HepG2 (cell line): ENCODE measurements around the gene RHOT2. TPM values are rescaled to one million over a fixed set of nuclear protein-coding genes. Genes with fewer than 3 reads are reported as not detected.

Experiments
- ARNT2 ChIP-seq: sonication (generic); formaldehyde crosslinking; IDR thresholded peaks from 2 replicates; pipeline ENCODE4 v1.8.0; 2022; ENCODE audit warnings: mild to moderate bottlenecking, low read depth, missing genetic modification reagents, moderate library complexity
- CHD4 ChIP-seq: fragments of 200-600 bp; sonication (generic); IDR thresholded peaks from 2 replicates; pipeline ENCODE4 v1.7.0; 2017; ENCODE audit warnings: mild to moderate bottlenecking, low read length, borderline replicate concordance
- MAZ ChIP-seq, 2 experiments: sonication (generic) in 1 of 2; formaldehyde crosslinking in 1 of 2; IDR thresholded peaks; 2 replicates each; pipeline versions ENCODE4 v1.5.0 to v1.6.1; 2012 to 2020; ENCODE audit warnings: low read depth in 2 of 2, mild to moderate bottlenecking in 2 of 2, borderline replicate concordance in 1 of 2, improper control_type of control experiment in 1 of 2, low read length in 1 of 2, missing genetic modification reagents in 1 of 2, moderate library complexity in 1 of 2
- MYPOP ChIP-seq: sonication (generic); formaldehyde crosslinking; IDR thresholded peaks from 2 replicates; pipeline ENCODE4 v1.8.1; 2023; ENCODE audit warnings: mild to moderate bottlenecking, moderate library complexity, missing genetic modification reagents
- NRL ChIP-seq: sonication (generic); formaldehyde crosslinking; IDR thresholded peaks from 2 replicates; pipeline ENCODE4 v1.5.0; 2020; ENCODE audit warnings: missing genetic modification reagents, mild to moderate bottlenecking, moderate library complexity, borderline replicate concordance
- POLR2AphosphoS2 ChIP-seq: IDR thresholded peaks from 2 replicates; pipeline ENCODE4 v1.6.1; 2011; ENCODE audit warnings: low read depth, low read length, improper control_type of control experiment
- ZHX1 ChIP-seq: sonication (generic); formaldehyde crosslinking; IDR thresholded peaks from 2 replicates; pipeline ENCODE4 v1.8.1; 2022; ENCODE audit warnings: low read depth, mild to moderate bottlenecking, missing genetic modification reagents
- ZNF142 ChIP-seq: sonication (generic); formaldehyde crosslinking; IDR thresholded peaks from 2 replicates; pipeline ENCODE4 v1.4.0; 2020; ENCODE audit warnings: missing genetic modification reagents
- ZNF18 ChIP-seq: sonication (generic); formaldehyde crosslinking; IDR thresholded peaks from 2 replicates; pipeline ENCODE4 v1.8.0; 2022; ENCODE audit warnings: mild to moderate bottlenecking, missing genetic modification reagents; ENCODE audit not compliant: insufficient replicate concordance
- ZNF207 ChIP-seq: fragments of 450-650 bp; IDR thresholded peaks from 2 replicates; pipeline ENCODE4 v1.6.1; 2016; ENCODE audit warnings: antibody characterized with exemption, borderline replicate concordance
- ZNF232 ChIP-seq: sonication (generic); formaldehyde crosslinking; IDR thresholded peaks from 2 replicates; pipeline ENCODE4 v1.4.0; 2020; ENCODE audit warnings: missing genetic modification reagents, borderline replicate concordance
- ZNF275 ChIP-seq: sonication (generic); formaldehyde crosslinking; IDR thresholded peaks from 2 replicates; pipeline ENCODE4 v1.8.0; 2022; ENCODE audit warnings: missing genetic modification reagents, mild to moderate bottlenecking, inconsistent platforms, borderline replicate concordance
- ZNF563 ChIP-seq: sonication (generic); formaldehyde crosslinking; IDR thresholded peaks from 2 replicates; pipeline ENCODE4 v1.8.0; 2022; ENCODE audit warnings: mild to moderate bottlenecking, moderate library complexity, missing genetic modification reagents
- polyA plus RNA-seq, 8 experiments: library from polyadenylated mRNA; depleted of rRNA in 3 of 8; stranded (reverse) in 7 of 8; unstranded in 1 of 8; fragments of >200 nt; fragmentation: Illumina TruSeq in 4 of 8; extraction: Trizol in 4 of 8; gene quantifications; 2 replicates each; pipeline versions ENCODE4 v1.2.1 to v1.2.3, GENCODE V29; 2011 to 2016; ENCODE audit warnings: low read depth in 4 of 8, missing spikeins in 1 of 8, mixed read lengths in 1 of 8; ENCODE audit not compliant: insufficient read depth in 1 of 8
- total RNA-seq, 5 experiments: library from RNA; depleted of rRNA; stranded (reverse); fragments of >200 nt; fragmentation: Illumina TruSeq; extraction: Trizol; gene quantifications; 2 replicates each; pipeline ENCODE4 v1.2.3, GENCODE V29; 2016; ENCODE audit warnings: low read depth in 1 of 5

RHOT2 gene
- total and polyA plus RNA-seq, 2 of the 13 experiments (the other 11 are each of a cell fraction or from before 2014, with no cell fraction given), result 63.6 to 76.9 TPM

- TF ChIP-seq ZHX1 (CRISPR knock-in tag) (0 out of 2 replicates have a peak, but pooled peaks have one; percentile 20), MAZ (IDR thresholded peaks at IDR 0.05; ENCODE audit: borderline replicate concordance, low read depth, low read length) (0 out of 2 replicates have a peak, but pooled peaks have one; percentile 13), MAZ (CRISPR knock-in tag; IDR thresholded peaks at IDR 0.05; ENCODE audit: low read depth) (peak; percentile 64; the same call in 1 of the 2 replicates), ZNF18 (CRISPR knock-in tag) (peak; percentile 66), ARNT2 (CRISPR knock-in tag) (peak; percentile 50; the same call in 1 of the 2 replicates), POLR2AphosphoS2 (no peak), ZNF142 (CRISPR knock-in tag) (peak; percentile 90; the same call in 1 of the 2 replicates), MYPOP (CRISPR knock-in tag) (0 out of 2 replicates have a peak, but pooled peaks have one; percentile 47), ZNF563 (CRISPR knock-in tag) (peak; percentile 70; the same call in 1 of the 2 replicates), ZNF207 (no peak), ZNF232 (CRISPR knock-in tag) (0 out of 2 replicates have a peak, but pooled peaks have one; percentile 36), NRL (CRISPR knock-in tag) (peak; percentile 74), CHD4 (no peak), ZNF275 (CRISPR knock-in tag) (no peak)
These were observed 25.5 kb upstream of the RHOT2 start (continued) for GRCh38 chr16:642189-643049.
